Adrenal gland (tissue), 5 donors: ENCODE results near the gene DENND5A.

Source experiments
- POLR2A ChIP-seq, 2 donors: fragments of 450-650 bp; IDR thresholded peaks; one replicate each; pipeline ENCODE4 v1.6.1; 2017; ENCODE audit warnings: antibody characterized with exemption in 2 of 2, mild to moderate bottlenecking in 2 of 2, moderate library complexity in 1 of 2
- TF ChIP-seq, protein P1 (sequence below), 6 experiments: fragments of 450-650 bp in 4 of 6; fragments of 200-600 bp in 2 of 6; sonication (generic) in 1 of 6; IDR thresholded peaks; 1 replicate in 5 of 6; 2 replicates in 1 of 6; pipeline versions ENCODE4 v1.5.1 to v1.8.0; 2016 to 2021; ENCODE audit warnings: antibody characterized with exemption in 6 of 6, mild to moderate bottlenecking in 2 of 6, moderate library complexity in 1 of 6
- donor health status: DM: no; HTN: no; CAD: no.

DNA sequence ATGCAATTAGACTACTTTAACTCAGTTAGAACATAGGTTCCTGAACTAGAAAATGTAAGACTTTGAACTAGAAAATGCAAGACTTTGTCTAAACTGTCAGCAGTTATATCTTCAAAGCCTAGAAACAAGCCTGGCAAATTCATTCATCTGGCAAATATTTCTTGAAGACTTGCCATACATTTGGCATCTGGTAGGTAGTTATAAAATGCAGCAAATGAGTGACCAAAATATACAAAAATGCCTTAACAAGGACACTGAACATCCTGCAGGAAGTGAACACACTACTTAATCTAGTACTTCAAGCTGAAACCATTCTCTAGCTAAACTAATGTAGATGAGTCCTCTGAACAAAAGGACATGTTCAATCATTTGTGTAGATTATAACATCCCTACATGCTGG lies 89.0 kb downstream of the DENND5A start:
- no peak for TF ChIP-seq POLR2A (IDR thresholded peaks at IDR 0.05)
- TF ChIP-seq, protein P1, sequence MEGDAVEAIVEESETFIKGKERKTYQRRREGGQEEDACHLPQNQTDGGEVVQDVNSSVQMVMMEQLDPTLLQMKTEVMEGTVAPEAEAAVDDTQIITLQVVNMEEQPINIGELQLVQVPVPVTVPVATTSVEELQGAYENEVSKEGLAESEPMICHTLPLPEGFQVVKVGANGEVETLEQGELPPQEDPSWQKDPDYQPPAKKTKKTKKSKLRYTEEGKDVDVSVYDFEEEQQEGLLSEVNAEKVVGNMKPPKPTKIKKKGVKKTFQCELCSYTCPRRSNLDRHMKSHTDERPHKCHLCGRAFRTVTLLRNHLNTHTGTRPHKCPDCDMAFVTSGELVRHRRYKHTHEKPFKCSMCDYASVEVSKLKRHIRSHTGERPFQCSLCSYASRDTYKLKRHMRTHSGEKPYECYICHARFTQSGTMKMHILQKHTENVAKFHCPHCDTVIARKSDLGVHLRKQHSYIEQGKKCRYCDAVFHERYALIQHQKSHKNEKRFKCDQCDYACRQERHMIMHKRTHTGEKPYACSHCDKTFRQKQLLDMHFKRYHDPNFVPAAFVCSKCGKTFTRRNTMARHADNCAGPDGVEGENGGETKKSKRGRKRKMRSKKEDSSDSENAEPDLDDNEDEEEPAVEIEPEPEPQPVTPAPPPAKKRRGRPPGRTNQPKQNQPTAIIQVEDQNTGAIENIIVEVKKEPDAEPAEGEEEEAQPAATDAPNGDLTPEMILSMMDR (IDR thresholded peaks at IDR 0.05): no peak
